OCI-M1 (cell line): ENCODE results near the gene SLC10A7.

ENCODE experiments used
- DNase-seq: peaks from one replicate; lab custom pipeline; 2025; lab: John Stamatoyannopoulos, UW

The SLC10A7 gene

GRCh38 chr4:146310319-146311021 lies 211.3 kb downstream of the SLC10A7 start:
- DNase-seq = no peak

GRCh38 chr4:146308951-146309350 lies 212.8 kb downstream of the SLC10A7 start:
- no peak for DNase-seq

- no peak for DNase-seq
These were observed 218.9 kb downstream of the SLC10A7 start for GRCh38 chr4:146302822-146303221.

- no peak for DNase-seq
These were observed 222.1 kb downstream of the SLC10A7 start for GRCh38 chr4:146299607-146300006.

GRCh38 chr4:146294776-146295175 lies 227.0 kb downstream of the SLC10A7 start:
- no peak for DNase-seq

- DNase-seq = no peak
These were observed 229.2 kb downstream of the SLC10A7 start for GRCh38 chr4:146292508-146292907.

- no peak for DNase-seq
These were observed 230.4 kb downstream of the SLC10A7 start for GRCh38 chr4:146291313-146291712.

- DNase-seq = no peak
These were observed 233.5 kb downstream of the SLC10A7 start for GRCh38 chr4:146288193-146288592.

- no peak for DNase-seq
These were observed 236.7 kb downstream of the SLC10A7 start for GRCh38 chr4:146285037-146285436.

GRCh38 chr4:146283758-146284651 lies 237.7 kb downstream of the SLC10A7 start:
- no peak for DNase-seq

- DNase-seq = no peak
These were observed 239.1 kb downstream of the SLC10A7 start for GRCh38 chr4:146282657-146283056.

- no peak for DNase-seq
These were observed 242.8 kb downstream of the SLC10A7 start for GRCh38 chr4:146278986-146279385.

GRCh38 chr4:146275370-146275769 lies 246.4 kb downstream of the SLC10A7 start:
- DNase-seq = peak; percentile 84

- DNase-seq = no peak
These were observed 247.0 kb downstream of the SLC10A7 start for GRCh38 chr4:146274774-146275173.

GRCh38 chr4:146273204-146273901 lies 248.4 kb downstream of the SLC10A7 start:
- no peak for DNase-seq

- no peak for DNase-seq
These were observed 250.3 kb downstream of the SLC10A7 start for GRCh38 chr4:146271466-146271865.

- no peak for DNase-seq
These were observed 252.5 kb downstream of the SLC10A7 start for GRCh38 chr4:146269228-146269653.

GRCh38 chr4:146267826-146268225 lies 253.9 kb downstream of the SLC10A7 start:
- no peak for DNase-seq

GRCh38 chr4:146265950-146266490 lies 255.7 kb downstream of the SLC10A7 start:
- no peak for DNase-seq

- no peak for DNase-seq
These were observed 257.9 kb downstream of the SLC10A7 start for GRCh38 chr4:146263793-146264192.

GRCh38 chr4:146261041-146261440 lies 260.7 kb downstream of the SLC10A7 start:
- DNase-seq = no peak

- no peak for DNase-seq
These were observed 261.2 kb downstream of the SLC10A7 start for GRCh38 chr4:146260521-146260920.
